HG03095 (cell line): Measurements from ENCODE around the gene SRM.
"Not testable (repeated sequence)": the region's sequence is repeated elsewhere in the genome, so short reads cannot be mapped to it uniquely, and the experiment has no call there.

Experiments
- ATAC-seq: cut with Tn5 transposase; IDR thresholded peaks from one replicate; pipeline ENCODE4 v1.9.1; 2021; ENCODE audit warnings: moderate library complexity; ENCODE audit not compliant: unreplicated experiment

Gene SRM

DNA sequence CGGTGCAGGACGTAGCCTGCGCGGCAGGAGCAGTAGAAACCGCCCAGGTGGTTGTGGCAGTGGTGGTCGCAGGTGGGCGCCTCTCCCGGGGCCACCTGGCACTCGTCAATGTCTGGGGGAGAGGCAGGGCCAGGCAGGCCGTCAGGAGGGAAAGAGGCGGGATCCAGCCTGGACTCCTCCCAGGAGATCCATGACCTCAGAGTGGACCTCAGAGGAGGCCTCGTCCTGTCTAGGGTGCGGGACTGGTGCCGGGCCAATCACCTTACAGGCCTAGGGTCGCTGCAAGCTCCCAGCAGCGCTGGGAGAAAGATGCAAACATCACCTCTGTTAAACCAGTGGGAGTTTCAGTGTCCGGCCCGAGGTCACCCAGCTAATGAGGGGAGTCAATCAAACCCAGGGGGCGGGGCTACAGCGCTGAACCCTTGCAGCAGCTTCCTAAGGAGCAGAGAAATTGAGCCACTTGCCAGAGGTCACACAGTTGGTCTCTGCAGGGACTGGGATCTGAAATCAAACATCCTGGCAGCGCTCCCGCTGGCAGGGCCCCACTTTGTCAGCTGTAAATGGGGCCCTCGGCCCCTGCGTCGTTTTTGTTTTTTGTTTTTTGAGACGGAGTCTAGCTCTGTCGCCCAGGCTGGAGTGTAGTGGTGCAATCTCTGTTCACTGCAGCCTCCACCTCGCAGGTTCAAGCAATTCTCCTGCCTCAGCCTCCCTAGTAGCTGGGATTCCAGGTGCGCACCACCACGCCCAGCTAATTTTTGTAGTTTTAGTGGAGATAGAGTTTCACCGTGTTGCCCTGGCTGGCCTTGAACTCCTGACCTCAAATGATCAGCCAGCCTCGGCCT, 14.2 kb downstream of the SRM start:
- no peak for ATAC-seq

DNA sequence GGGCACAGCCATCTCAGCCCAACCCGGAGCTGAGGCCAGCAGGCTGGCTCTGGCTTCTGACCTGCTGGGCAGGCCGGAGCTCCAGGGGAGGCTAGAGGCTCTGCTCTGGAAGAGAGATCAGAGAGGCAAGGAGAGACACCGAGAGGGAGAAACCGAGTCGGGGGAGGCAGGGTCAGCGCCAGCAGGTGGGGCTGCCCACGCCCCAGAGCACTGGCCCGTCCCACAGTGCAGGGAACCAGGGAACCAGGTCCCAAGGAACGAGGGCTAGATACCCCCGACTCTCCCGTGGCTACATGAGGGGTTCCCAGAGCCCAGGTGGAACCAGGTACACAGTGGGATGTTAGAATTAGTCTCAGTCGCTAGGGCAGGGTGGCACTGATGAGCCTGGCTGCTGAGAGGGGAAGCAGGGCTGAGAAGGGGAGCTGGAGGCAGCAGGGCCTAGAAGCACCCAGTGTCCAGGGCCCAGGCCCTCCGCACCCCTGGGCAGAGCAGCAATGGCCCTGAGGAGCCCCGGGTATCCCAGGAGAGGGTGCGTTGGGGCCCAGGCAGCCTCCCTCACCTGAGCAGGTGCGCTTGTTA, 14.9 kb downstream of the SRM start:
- ATAC-seq: no peak

DNA sequence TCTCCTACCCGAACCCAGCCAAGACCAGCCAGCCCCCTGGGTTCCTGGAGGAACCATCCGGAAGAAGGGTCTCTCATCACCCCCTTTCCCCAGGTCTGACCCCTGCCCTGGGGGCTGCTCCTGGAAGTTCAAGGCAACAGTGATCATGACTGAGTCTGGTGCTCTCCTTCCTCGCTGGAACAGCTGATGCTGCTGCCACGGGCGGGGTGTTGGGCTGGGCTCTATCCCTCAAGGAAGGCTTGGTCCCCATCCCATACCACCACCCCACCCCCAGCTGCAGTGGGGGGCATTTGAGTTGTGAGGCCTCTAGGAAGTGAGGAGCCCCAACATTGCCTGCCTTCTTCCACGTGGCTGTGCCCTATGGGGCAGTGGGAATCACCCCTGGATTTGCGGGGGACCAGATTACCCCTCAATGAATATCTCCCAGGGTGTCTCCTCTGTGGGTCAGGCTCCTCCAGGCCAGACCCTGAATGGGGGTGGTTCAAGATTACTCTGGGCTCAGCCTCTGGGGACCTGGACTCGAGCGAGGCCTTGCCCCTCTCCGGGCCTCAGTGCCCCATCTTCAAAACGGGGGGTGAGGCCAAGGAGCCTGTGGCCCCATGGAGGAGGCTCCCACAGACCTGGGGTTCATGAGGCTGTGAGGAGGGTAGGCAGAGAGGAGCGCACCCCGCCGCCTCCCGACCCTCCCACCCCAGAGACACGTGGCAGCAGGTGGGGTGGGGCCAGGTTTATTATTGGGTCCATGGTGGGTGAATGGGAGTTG, 15.6 kb downstream of the SRM start:
- no peak for ATAC-seq

DNA sequence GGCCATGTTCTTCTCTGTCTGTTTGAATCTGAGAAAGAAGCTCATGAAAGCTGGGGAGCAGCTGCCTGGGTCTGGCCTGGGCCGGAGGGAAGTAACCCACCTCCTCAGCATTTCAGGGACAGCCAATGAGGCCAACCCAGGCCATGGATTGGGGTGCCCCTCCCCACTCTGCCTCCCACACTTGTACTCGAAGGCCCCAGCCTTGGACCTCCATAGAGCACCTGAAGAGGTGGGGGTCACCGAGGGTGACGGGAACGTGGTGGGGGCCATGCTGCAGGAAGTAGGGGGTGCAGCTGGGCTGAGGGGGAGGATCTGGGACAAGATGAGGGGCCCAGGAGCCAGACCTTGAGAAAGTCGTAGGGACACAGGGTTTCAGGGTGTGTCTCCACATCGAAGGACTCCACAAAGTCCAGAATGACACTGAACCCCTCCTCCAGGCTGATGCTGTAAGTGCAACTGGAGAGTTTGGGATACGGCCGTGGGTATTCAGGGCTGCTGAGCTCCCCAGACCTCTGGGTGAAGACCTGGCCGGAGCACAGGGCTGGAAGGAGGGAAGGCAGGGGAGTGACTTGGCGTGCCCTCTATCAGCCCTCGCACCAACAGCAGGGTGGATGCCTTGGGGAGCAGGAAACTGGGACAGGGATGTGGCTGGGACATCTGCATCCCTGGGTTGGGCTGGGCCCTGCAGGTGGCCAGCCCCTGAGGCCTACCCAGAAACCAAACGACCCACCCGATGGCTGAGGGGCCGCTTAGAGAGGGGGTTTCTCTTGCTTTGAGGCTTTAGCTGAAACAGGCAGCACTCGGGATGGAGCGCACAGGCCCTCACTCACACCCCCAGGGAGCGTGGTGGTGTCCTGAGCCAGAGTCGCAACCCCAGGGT, 16.6 kb downstream of the SRM start:
- no peak for ATAC-seq

DNA sequence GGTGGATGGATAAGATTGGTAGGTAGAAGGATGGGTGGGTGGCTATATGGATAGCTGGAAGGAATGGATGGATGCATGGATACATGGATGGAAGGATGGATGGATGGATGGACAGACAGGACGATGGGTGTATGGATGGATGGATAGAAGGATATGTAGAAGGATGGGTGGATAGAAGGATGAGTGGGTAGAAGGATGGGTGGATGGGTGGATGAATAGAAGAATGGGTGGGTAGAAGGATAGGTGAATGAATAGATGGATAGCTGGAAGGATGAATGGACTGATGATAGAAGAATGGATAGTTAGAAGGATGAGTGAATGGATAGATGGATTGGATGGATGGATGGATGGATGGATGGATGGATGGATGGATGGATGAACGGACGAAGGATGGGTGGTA, 17.8 kb downstream of the SRM start:
- ATAC-seq: no peak

DNA sequence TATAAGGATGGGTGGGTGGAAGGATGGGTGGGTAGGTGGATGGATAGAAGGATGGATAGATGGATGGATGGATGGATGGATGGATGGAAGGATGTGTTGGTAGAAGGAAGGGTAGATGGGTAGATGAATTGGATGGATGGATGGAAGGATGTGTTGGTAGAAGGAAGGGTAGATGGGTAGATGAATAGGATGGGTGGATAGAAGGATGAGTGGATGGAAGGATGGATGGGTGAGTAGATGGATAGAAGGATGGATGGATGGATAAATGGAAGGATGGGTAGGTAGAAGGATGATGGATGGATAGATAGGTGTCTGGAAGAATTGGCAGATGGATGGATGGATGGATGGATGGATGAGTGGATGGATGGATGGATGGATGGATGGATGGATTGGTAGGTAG, 18.8 kb downstream of the SRM start:
- ATAC-seq: no peak

DNA sequence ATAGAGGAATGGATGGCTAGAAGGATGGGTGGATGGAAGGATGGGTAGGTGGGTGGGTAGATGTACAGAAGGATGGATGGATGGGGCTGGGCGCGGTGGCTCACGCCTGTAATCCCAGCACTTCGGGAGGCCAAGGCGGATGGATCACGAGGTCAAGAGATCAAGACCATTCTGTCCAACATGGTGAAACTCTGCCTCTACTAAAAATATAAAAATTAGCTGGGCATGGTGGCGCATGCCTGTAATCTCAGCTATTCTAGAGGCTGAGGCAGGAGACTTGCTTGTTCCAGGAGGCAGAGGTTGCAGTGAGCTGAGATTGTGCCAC, 19.8 kb downstream of the SRM start:
- not testable (repeated sequence) for ATAC-seq

DNA sequence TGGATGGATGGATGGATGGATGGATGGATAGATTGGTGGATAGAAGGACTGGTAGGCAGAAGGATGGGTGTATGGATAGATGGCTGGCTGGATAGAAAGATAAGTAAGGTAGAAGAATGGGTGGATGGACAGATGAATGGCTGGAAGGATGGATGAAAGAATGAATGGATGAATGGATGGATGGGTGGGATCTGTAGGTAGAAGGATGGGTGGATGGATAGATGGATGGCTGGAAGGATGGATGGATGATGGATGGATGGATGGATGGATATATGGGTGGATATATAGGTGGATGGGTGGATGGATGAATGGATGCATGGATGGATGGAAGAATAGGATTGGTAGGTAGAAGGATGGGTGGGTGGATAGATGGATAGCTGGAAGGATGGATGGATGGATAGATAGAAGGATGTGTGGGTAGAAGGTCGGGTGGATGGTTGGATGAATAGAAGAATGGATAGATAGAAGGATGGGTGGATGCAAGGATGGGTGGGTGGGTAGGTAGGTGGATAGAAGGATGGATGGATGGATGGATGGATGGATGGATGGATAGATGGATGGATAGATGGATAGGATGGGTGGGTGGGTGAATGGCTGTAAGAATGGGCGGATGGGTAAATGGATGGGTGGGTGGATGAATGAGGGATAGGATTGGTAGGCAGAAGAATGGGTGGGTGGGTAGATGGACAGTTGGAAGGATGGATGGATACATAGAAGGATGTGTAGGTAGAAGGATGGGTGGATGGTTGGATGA, 20.3 kb downstream of the SRM start:
- ATAC-seq: no peak

DNA sequence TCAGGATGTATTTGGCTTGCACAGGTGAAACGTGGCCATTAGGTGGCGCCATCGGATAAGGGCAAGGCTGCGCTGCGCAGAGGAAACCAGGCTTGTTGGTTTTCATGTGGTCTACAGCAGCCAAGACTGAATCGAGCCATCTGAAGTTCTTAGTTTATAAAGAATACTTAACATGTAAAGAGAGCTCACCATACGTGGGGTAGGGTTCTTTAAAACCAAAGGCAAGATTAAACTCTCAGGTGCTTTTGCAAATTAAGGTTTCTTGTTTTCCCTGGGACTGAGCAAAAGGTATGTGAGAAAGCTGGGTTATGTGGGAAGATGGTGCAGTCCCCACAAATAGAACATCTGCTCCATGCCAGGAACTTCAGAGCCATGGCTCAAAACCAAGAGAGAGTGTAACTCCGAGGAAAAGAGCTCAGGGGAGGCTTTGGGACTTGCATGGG, 22.1 kb downstream of the SRM start:
- ATAC-seq: no peak

DNA sequence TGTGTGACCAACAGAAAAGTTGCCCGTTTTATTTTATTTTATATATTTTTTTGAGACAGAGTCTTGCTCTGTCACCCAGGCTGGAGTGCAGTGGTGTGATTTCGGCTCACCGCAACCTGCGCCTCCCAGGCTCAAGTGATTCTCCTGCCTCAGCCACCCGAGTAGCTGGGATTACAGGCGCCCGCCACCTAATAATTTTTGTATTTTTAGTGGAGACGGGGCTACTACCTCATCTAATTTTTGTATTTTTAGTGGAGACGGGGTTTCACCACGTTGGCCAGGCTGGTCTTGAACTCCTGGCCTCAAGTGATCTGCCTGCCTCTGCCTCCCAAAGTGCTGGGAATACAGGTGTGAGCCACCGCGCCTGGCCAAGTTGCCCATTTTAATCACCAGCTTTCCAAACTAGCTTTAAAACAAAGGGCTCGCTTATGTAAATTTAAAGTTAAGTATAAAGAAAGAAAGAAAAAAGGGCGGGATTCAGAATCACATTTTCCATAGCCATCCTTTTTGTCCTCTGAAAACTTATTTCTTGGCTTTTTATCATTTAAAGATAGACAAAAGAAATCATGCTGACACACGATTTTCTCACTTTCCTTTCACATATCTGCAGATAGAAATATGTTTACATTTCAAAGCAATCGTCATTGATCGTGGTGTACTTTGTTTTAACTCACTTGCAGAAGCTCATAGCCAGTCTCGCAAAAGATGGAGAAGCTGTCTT, 22.6 kb downstream of the SRM start:
- not testable (repeated sequence) for ATAC-seq

DNA sequence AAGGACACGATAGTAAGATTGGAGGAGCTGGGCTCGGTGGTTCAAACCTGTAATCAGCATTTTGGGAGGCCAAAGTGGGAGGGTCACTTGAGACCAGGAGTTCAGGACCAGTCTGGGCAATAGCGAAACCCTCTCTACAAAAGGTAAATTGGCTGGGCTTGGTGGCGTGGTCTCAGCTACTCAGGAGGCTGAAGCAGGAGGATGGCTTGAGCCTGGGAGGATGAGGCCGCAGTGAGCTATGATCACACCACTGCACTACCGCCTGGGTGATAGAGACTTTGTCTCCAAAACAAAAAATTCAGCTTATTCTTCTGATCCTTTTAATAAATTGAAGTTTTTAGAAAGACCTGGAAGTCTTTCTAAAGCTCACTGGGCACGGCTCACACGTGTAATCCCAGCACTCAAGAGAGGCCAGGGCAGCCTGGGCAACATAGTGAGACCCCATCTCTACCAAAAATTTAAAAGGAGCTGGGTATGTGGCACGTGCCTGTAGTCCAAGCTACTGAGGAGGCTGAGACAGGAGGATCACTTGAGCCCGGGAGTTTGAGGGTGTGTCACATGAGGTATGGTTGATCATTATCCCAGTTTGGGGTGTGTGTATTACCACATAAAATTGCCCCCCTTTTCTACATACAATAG, 28.1 kb downstream of the SRM start:
- no peak for ATAC-seq

DNA sequence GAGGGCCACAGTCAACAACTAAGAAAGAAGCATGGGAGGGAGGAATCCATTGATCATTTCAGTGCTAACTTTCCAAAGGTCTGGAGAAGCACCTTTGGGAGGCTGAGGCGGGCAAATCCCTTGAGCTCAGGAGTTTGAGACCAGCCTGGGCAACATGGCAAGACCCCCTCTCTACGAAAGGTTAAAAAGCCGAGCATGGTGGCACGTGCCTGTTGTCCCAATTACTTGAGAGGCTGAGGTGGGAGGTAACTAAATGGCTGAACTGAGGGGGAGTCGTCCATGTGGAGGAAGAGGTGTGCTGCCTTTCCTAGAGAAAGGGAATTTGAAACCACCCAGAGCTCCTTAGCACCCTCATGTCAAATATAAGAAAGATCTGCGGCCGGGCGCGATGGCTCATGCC, 29.0 kb downstream of the SRM start:
- ATAC-seq: no peak

DNA sequence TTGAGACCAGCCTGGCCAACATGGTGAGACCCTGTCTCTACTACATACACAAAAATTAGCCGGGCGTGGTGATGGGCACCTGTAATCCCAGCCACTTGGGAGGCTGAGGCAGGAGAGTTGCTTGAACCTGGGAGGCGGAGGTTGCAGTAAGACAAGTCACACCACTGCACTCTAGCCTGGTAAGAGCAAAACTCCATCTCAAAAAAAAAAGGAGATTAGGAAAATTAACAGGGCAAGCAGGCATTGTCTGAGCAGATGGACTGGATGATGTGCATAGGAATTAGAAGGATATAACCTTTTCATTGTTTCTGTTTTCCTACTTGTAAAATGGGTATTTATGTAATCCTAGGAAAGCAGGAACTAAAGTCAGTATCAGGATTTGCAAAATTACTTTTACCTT, 31.8 kb downstream of the SRM start:
- no peak for ATAC-seq

DNA sequence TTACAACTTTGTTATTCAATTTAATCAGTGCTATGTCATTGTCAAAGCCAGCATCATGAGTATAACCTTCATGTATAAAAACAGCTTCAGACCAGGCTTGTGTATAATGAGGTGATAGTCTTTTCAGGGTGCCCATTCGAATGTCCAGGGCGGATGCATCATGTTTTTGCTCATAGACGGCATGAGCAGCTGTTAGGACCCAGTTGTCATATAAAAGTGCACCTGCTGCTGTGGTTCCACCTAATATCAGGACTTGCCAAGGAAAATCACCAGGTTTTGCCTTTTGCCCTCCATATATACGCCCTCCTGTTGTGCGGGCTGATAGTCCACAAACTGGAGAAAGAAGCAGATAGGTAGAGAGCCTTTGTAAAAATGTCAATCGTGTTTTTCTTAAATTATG, 32.5 kb downstream of the SRM start:
- no peak for ATAC-seq

DNA sequence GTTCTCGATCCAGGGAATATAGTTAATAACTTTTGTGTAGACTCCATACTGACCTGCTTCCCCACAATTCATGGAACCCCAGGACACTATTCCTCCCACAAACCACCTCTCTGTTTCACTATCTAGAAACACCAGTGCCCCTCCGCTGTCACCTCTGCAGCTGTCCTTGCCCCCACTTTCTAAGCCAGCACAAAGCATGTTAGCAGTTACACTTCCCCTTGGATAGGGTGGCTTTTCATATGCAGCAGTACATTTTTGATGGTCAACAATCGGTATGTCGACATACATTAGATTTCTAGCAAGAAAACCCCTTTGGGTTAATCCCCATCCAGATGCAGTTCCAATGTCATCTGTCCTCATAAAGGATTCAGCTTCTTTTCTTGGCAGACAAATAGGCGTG, 32.9 kb downstream of the SRM start:
- ATAC-seq: no peak

DNA sequence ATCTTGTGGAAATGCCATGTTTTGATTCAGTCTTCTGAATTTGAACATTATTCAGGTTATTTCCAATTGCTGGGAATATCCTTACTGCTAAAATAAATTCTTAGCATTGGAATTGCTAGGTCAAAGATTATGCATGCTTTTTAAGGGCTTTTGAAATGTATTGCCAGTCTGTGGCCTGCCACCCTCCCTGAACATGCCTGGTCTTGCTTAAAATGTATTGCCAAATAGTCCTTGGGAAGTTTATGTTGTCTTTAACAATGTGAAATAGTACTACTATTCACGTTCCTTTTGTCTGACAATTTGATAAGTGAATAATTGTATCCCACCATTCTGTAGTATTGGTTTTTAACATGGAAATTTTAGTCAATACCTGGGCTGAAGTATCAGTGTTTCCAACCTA, 33.8 kb downstream of the SRM start:
- no peak for ATAC-seq

DNA sequence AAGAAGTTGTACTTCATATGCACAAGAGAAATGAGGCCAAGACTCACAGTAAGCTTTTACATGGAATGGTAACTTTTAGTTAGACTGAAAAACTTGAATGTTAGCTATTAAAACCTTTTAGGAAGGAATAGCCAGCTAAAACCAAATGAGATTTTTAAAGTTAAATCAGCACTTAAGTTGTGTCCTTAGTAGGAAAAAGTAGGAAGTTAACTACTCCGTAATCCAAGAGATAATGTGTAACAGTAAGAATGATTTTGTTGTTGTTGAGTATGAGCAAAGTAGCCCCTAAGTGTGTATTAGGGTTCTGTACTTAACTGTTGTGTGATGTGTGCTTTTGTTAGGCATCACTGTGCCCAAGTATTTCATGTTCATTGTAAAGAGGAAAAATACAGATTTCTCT, 34.2 kb downstream of the SRM start:
- ATAC-seq: no peak

DNA sequence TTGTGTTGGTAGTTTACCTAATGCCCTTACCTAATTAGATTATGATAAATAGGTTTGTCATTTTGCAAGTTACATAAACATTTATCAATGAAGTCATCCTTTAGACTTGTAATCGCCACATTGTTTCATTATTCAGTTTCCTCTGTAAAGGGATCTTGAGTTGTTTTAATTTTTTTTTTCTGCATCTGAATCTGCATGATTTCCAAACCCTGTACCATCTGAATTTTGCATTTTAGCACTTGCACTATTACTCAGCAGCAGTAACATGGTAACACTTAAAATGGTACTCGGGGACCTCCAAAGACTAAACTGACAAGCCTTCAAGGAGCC, 35.0 kb downstream of the SRM start:
- no peak for ATAC-seq

DNA sequence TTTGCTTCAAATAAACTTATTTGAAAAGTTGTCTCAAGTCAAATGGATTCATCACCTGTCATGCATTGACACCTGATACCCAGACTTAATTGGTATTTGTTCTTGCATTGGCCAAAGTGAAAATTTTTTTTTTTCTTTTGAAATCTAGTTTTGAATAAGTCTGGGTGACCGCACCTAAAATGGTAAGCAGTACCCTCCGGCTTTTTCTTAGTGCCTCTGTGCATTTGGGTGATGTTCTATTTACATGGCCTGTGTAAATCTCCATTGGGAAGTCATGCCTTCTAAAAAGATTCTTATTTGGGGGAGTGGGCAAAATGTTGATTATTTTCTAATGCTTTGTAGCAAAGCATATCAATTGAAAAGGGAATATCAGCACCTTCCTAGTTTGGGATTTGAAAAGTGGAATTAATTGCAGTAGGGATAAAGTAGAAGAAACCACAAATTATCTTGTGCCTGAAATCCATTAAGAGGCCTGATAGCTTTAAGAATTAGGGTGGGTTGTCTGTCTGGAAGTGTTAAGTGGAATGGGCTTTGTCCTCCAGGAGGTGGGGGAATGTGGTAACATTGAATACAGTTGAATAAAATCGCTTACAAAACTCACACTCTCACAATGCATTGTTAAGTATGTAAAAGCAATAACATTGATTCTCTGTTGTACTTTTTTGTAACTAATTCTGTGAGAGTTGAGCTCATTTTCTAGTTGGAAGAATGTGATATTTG, 35.5 kb downstream of the SRM start:
- ATAC-seq: no peak
